Mesendoderm (in vitro differentiated cells): ENCODE data around the gene SND1.

ENCODE experiments used
- DNase-seq: peaks from one replicate; pipeline ENCODE4 v3.0.0; 2013
- H2AK5ac ChIP-seq: 2 replicates; pipeline ENCODE4 v1.6.1; 2013; ENCODE audit warnings: low read length, inconsistent platforms
- H2BK120ac ChIP-seq: 2 replicates; pipeline ENCODE4 v1.6.1; 2013; ENCODE audit warnings: low read depth, mild to moderate bottlenecking, low read length, moderate library complexity, mixed read lengths
- H2BK15ac ChIP-seq: replicated peaks from 2 replicates; pipeline ENCODE4 v1.6.1; 2013; ENCODE audit warnings: low read depth, mild to moderate bottlenecking, moderate library complexity
- H2BK5ac ChIP-seq: 2 replicates; pipeline ENCODE4 v1.6.1; 2013; ENCODE audit warnings: low read length, inconsistent platforms
- H3K18ac ChIP-seq: 2 replicates; pipeline ENCODE4 v1.6.1; 2013; ENCODE audit warnings: mild to moderate bottlenecking, low read length, mixed read lengths
- H3K23ac ChIP-seq: one replicate; pipeline ENCODE4 v1.6.1; 2013; ENCODE audit warnings: low read length
- H3K27ac ChIP-seq: 2 replicates; pipeline ENCODE4 v1.5.1; 2013; ENCODE audit warnings: low read depth, mild to moderate bottlenecking, inconsistent platforms, low read length, moderate library complexity
- H3K27me3 ChIP-seq: 2 replicates; pipeline ENCODE4 v1.6.1; 2013; ENCODE audit warnings: low read length, control low read depth, mild to moderate bottlenecking, inconsistent platforms; ENCODE audit not compliant: insufficient read depth, poor library complexity
- H3K36me3 ChIP-seq: 2 replicates; pipeline ENCODE4 v1.6.1; 2013; ENCODE audit warnings: low read length, inconsistent platforms; ENCODE audit not compliant: control insufficient read depth, insufficient read depth
- H3K4ac ChIP-seq: one replicate; pipeline ENCODE4 v1.6.1; 2013; ENCODE audit warnings: low read depth, mild to moderate bottlenecking, low read length, moderate library complexity
- H3K4me1 ChIP-seq: 2 replicates; pipeline ENCODE4 v1.6.1; 2013; ENCODE audit warnings: low read depth, low read length, inconsistent platforms; ENCODE audit not compliant: control insufficient read depth
- H3K4me2 ChIP-seq: 2 replicates; pipeline ENCODE4 v1.6.1; 2013; ENCODE audit warnings: low read length
- H3K4me3 ChIP-seq: 2 replicates; pipeline ENCODE4 v1.5.1; 2013; ENCODE audit warnings: mild to moderate bottlenecking, low read length
- H3K56ac ChIP-seq: one replicate; pipeline ENCODE4 v1.6.1; 2013; ENCODE audit warnings: low read length
- H3K79me1 ChIP-seq: 2 replicates; pipeline ENCODE4 v1.6.1; 2013; ENCODE audit warnings: low read length, inconsistent platforms
- H3K79me2 ChIP-seq: 2 replicates; pipeline ENCODE4 v1.6.1; 2013; ENCODE audit warnings: mild to moderate bottlenecking, low read length; ENCODE audit not compliant: control insufficient read depth, insufficient read depth
- H3K9ac ChIP-seq: 2 replicates; pipeline ENCODE4 v1.6.1; 2013; ENCODE audit warnings: low read length, inconsistent platforms
- H4K5ac ChIP-seq: one replicate; pipeline ENCODE4 v1.6.1; 2013; ENCODE audit warnings: low read length
- H4K8ac ChIP-seq: one replicate; pipeline ENCODE4 v1.6.1; 2013; ENCODE audit warnings: low read depth, mild to moderate bottlenecking, control low read depth, low read length, moderate library complexity
- WGBS: extraction: QIAGEN DNeasy Blood & Tissue Kit; methylation state at CpG from one replicate; pipeline ENCODE4 v1.1.7; 2013; ENCODE audit warnings: low lambda C conversion rate, missing lambda C conversion rate; ENCODE audit not compliant: insufficient coverage; ENCODE audit errors: extremely low coverage; 5-methylcytosine and 5-hydroxymethylcytosine counted together

The SND1 gene

GRCh38 chr7:128022631-128023532 is 370.9 kb downstream of the SND1 start:
- no peak overlapping the region for H2BK15ac ChIP-seq
- H3K9ac ChIP-seq, result no peak overlapping the region
- no peak overlapping the region for H2BK5ac ChIP-seq
- H4K8ac ChIP-seq, result no peak overlapping the region
- H3K4me2 ChIP-seq, result no peak overlapping the region
- H3K36me3 ChIP-seq, result no peaks in the 10 kb centered on the region
- H3K23ac ChIP-seq, result no peak overlapping the region
- H4K5ac ChIP-seq, result no peak overlapping the region
- H3K56ac ChIP-seq, result no peak overlapping the region
- H3K79me1 ChIP-seq, result peaks cover 9% of the 10 kb centered on the region
- DNase-seq, result peak; percentile 53
- no peak overlapping the region for H3K18ac ChIP-seq
- no peaks in the 10 kb centered on the region for H3K27me3 ChIP-seq
- H3K27ac ChIP-seq, result no peak overlapping the region
- peaks cover 16% of the 10 kb centered on the region for H3K4me1 ChIP-seq
- H2BK120ac ChIP-seq, result no peak overlapping the region
- H3K79me2 ChIP-seq, result no peaks in the 10 kb centered on the region
- no CpG with 5 or more reads among the region's 6 CpGs for WGBS
- no peak overlapping the region for H2AK5ac ChIP-seq
- H3K4me3 ChIP-seq, result no peak overlapping the region
- H3K4ac ChIP-seq, result no peak overlapping the region

GRCh38 chr7:128024151-128024550 is 372.2 kb downstream of the SND1 start:
- Histone ChIP-seq H3K4me1 (peaks cover 13% of the 10 kb centered on the region), H3K18ac (no peak overlapping the region), H2BK15ac (no peak overlapping the region), H3K79me2 (no peaks in the 10 kb centered on the region), H3K27ac (no peak overlapping the region), H2AK5ac (no peak overlapping the region), H4K8ac (no peak overlapping the region), H3K36me3 (no peaks in the 10 kb centered on the region), H3K4ac (no peak overlapping the region), H4K5ac (no peak overlapping the region), H2BK5ac (no peak overlapping the region), H3K56ac (no peak overlapping the region), H3K9ac (no peak overlapping the region), H3K4me3 (no peak overlapping the region), H3K79me1 (peaks cover 14% of the 10 kb centered on the region), H3K27me3 (no peaks in the 10 kb centered on the region), H3K23ac (no peak overlapping the region), H3K4me2 (no peak overlapping the region), H2BK120ac (no peak overlapping the region)
- DNase-seq, result no peak
- WGBS, result no CpG with 5 or more reads among the region's 3 CpGs

- DNase-seq, result peak; percentile 73
- Histone ChIP-seq H4K8ac (no peak overlapping the region), H3K27me3 (no peaks in the 10 kb centered on the region), H3K56ac (no peak overlapping the region), H3K36me3 (no peaks in the 10 kb centered on the region), H3K79me2 (no peaks in the 10 kb centered on the region), H3K4me1 (peaks cover 8% of the 10 kb centered on the region), H2AK5ac (no peak overlapping the region), H3K9ac (no peak overlapping the region), H3K79me1 (peaks cover 14% of the 10 kb centered on the region), H3K18ac (no peak overlapping the region), H3K4me2 (no peak overlapping the region), H2BK120ac (no peak overlapping the region), H3K4ac (no peak overlapping the region), H3K27ac (no peak overlapping the region), H2BK5ac (no peak overlapping the region), H3K4me3 (no peak overlapping the region), H4K5ac (no peak overlapping the region), H3K23ac (no peak overlapping the region), H2BK15ac (no peak overlapping the region)
- WGBS, result no CpG with 5 or more reads among the region's 6 CpGs
These were observed 373.4 kb downstream of the SND1 start for GRCh38 chr7:128025380-128025779.

GRCh38 chr7:128025819-128026218 is 373.8 kb downstream of the SND1 start:
- Histone ChIP-seq H3K4me1 (peaks cover 8% of the 10 kb centered on the region), H2BK120ac (no peak overlapping the region)

GRCh38 chr7:128026551-128026950 is 374.6 kb downstream of the SND1 start:
- H3K79me1 ChIP-seq, result peaks cover 14% of the 10 kb centered on the region
- H3K9ac ChIP-seq, result no peak overlapping the region
- H3K4me1 ChIP-seq, result peaks cover 7% of the 10 kb centered on the region
- H3K27me3 ChIP-seq, result no peaks in the 10 kb centered on the region
- H2AK5ac ChIP-seq, result no peak overlapping the region
- no peak overlapping the region for H2BK5ac ChIP-seq
- H3K36me3 ChIP-seq, result no peaks in the 10 kb centered on the region
- no peak overlapping the region for H3K23ac ChIP-seq
- no peak overlapping the region for H3K4ac ChIP-seq
- WGBS, result no CpG with 5 or more reads among the region's 2 CpGs
- no peaks in the 10 kb centered on the region for H3K79me2 ChIP-seq
- no peak overlapping the region for H4K8ac ChIP-seq
- DNase-seq, result no peak
- no peak overlapping the region for H3K4me3 ChIP-seq
- no peak overlapping the region for H2BK15ac ChIP-seq
- H4K5ac ChIP-seq, result no peak overlapping the region
- H2BK120ac ChIP-seq, result no peak overlapping the region
- no peak overlapping the region for H3K4me2 ChIP-seq
- H3K27ac ChIP-seq, result no peak overlapping the region
- no peak overlapping the region for H3K18ac ChIP-seq
- H3K56ac ChIP-seq, result no peak overlapping the region

More at GRCh38 chr7:128025819-128026218, 373.8 kb downstream of the SND1 start:
- Histone ChIP-seq H2BK15ac (no peak overlapping the region), H3K27me3 (no peaks in the 10 kb centered on the region), H3K79me2 (no peaks in the 10 kb centered on the region), H3K9ac (no peak overlapping the region), H3K4me2 (no peak overlapping the region), H3K18ac (no peak overlapping the region), H2BK5ac (no peak overlapping the region), H4K8ac (no peak overlapping the region), H3K4ac (no peak overlapping the region), H2AK5ac (no peak overlapping the region), H3K79me1 (peaks cover 14% of the 10 kb centered on the region), H3K27ac (no peak overlapping the region), H3K56ac (no peak overlapping the region), H3K36me3 (no peaks in the 10 kb centered on the region), H4K5ac (no peak overlapping the region), H3K4me3 (no peak overlapping the region), H3K23ac (no peak overlapping the region)
- DNase-seq, result no peak
- WGBS, result no CpG with 5 or more reads among the region's 2 CpGs
